H1 (cell line): ENCODE results near the gene MCM5. TPM values are rescaled to one million over a fixed set of nuclear protein-coding genes. Genes with fewer than 3 reads are reported as not detected.

Experiments
- CHD1 ChIP-seq: IDR thresholded peaks from 2 replicates; pipeline ENCODE4 v1.6.1; 2012; ENCODE audit warnings: low read depth, low read length, improper control_type of control experiment
- CREB1 ChIP-seq: IDR thresholded peaks from 2 replicates; pipeline ENCODE4 v1.6.1; 2012; ENCODE audit warnings: inconsistent platforms
- EGR1 ChIP-seq: IDR thresholded peaks from 2 replicates; pipeline ENCODE4 v1.6.1; 2011; ENCODE audit warnings: low read depth, low read length, borderline replicate concordance
- SP1 ChIP-seq: IDR thresholded peaks from 2 replicates; pipeline ENCODE4 v1.6.1; 2011; ENCODE audit warnings: low read depth, low read length
- TCF12 ChIP-seq: IDR thresholded peaks from 2 replicates; pipeline ENCODE4 v1.6.1; 2011; ENCODE audit warnings: low read depth, mild to moderate bottlenecking, low read length
- polyA plus RNA-seq, 7 experiments: library from polyadenylated mRNA; depleted of rRNA in 3 of 7; stranded (reverse) in 5 of 7; unstranded in 2 of 7; fragments of >200 nt in 5 of 7; fragments of 200-250 nt in 2 of 7; gene quantifications; 1 replicate in 5 of 7; 2 replicates in 1 of 7; 4 replicates in 1 of 7; pipeline versions ENCODE4 v1.2.1 to v1.2.3, GENCODE V29; 2011 to 2013; ENCODE audit warnings: missing spikeins in 2 of 7, mixed read lengths in 2 of 7
- total RNA-seq: library from RNA; stranded (reverse); fragmentation: NEBNext Ultra II Directional; extraction: Animal tissue kit (Norgen Biotek cat#: 25700); gene quantifications from 2 replicates; pipeline ENCODE4 v1.2.1, GENCODE V29; 2021
- TF ChIP-seq, protein P1 (sequence below): IDR thresholded peaks from 2 replicates; pipeline ENCODE4 v1.6.1; 2011; ENCODE audit warnings: low read length, improper control_type of control experiment

Gene MCM5
- total and polyA plus RNA-seq, 2 of the 8 experiments (the other 6 are each of a cell fraction or from before 2014, with no cell fraction given), result 210 to 305 TPM

DNA sequence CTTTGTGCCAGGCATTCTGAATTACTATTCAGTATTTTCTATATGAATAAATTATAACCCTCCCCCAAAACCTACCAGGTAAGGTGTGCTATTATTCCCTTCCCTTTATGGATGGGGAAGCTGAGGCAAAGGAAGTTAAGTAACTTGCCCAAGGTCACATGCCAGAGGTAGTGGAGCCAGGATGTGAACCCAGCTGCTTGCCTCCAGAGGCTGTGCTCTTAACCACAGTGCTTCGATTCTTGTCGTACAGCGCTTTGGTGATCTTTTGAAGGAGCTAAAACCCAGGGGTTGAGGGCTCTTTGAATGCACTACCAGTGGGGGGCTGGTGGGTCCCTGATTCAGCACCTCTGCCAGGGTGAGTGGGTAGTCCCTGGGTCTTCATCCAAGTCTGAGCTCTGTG lies 18.8 kb downstream of the MCM5 start (continued):
- TF ChIP-seq TCF12 (no peak), SP1 (no peak), CHD1 (no peak), EGR1 (no peak), CREB1 (no peak)
- TF ChIP-seq, protein P1, sequence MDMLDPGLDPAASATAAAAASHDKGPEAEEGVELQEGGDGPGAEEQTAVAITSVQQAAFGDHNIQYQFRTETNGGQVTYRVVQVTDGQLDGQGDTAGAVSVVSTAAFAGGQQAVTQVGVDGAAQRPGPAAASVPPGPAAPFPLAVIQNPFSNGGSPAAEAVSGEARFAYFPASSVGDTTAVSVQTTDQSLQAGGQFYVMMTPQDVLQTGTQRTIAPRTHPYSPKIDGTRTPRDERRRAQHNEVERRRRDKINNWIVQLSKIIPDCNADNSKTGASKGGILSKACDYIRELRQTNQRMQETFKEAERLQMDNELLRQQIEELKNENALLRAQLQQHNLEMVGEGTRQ, result no peak
